Measurements from ENCODE around the gene NINL.

- TF ChIP-seq CTCF (IDR thresholded peaks at IDR 0.05) (no peak), POLR2A (IDR thresholded peaks at IDR 0.05) (no peak)
These were observed 37.3 kb upstream of the NINL start for GRCh38 chr20:25622450-25623224.

Data from right lobe of liver (tissue), 4 donors.